Measurements from ENCODE around the gene VAMP5. TPM values are rescaled to one million over a fixed set of nuclear protein-coding genes. Genes with fewer than 3 reads are reported as not detected.

The VAMP5 gene
- total RNA-seq, 6 donors from 2014 or later: 20.5 to 105 (median 44.0) TPM

GRCh38 chr2:85582492-85582891 lies 1.7 kb upstream of the VAMP5 start:
- H3K9me3 ChIP-seq: no peaks in the 10 kb centered on the region
- H3K27me3 ChIP-seq: no peaks in the 10 kb centered on the region
- H3K4me1 ChIP-seq: peaks cover 78 to 92% (median 89%) of the 10 kb centered on the region in 4 donors
- 52 to 74% methylated on average over 1 of the region's 1 CpG for WGBS, 2 donors
- peak overlapping the region; percentile 89 to 97 (median 96) for H3K27ac ChIP-seq
- DNase-seq (no peak), ATAC-seq (ENCODE audit: low FRiP score in 2 of 2) (no peak)
- H3K4me3 ChIP-seq: no peak overlapping the region
- TF ChIP-seq, protein P1, sequence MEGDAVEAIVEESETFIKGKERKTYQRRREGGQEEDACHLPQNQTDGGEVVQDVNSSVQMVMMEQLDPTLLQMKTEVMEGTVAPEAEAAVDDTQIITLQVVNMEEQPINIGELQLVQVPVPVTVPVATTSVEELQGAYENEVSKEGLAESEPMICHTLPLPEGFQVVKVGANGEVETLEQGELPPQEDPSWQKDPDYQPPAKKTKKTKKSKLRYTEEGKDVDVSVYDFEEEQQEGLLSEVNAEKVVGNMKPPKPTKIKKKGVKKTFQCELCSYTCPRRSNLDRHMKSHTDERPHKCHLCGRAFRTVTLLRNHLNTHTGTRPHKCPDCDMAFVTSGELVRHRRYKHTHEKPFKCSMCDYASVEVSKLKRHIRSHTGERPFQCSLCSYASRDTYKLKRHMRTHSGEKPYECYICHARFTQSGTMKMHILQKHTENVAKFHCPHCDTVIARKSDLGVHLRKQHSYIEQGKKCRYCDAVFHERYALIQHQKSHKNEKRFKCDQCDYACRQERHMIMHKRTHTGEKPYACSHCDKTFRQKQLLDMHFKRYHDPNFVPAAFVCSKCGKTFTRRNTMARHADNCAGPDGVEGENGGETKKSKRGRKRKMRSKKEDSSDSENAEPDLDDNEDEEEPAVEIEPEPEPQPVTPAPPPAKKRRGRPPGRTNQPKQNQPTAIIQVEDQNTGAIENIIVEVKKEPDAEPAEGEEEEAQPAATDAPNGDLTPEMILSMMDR (IDR thresholded peaks at IDR 0.05): no peak
- peaks cover 0 to 20% (median 10%) of the 10 kb centered on the region in 4 donors for H3K36me3 ChIP-seq

DNA sequence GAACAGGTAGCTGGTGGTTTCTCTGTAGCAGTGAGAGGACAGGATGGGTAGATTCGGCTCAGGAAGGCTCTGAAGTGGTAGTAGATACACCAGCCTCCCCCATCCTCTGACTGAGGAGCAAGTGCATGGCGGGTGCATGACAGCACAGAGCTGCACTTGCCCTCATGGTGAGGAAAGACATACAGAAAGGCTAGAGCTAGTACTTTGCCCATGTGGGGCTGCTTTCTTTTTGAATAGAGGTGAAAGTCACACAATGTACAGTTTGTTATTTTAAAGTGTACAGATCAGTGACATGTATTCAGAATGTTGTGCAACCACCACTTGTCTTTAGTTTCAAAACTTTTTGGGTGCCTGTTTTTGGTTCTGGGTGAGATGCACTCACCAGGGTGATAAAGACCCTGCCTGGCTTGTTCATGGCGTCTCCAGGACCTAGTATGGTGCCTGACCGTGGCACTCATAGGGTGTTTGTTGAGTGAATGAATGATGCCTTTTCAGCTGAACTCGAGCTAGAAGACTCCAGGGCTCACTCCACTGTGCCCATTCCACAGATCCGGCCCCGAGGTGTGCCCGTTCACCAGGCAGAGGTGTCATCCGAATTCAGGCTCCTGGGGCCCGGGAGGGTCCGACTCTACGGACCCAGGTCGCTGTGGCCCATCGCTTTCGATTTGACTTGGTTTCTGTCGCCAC lies 421 bp upstream of the VAMP5 start:
- DNase-seq: no peak
- WGBS, 2 donors: 29 to 49% methylated on average over 6 to 16 of the region's 16 CpGs
- Histone ChIP-seq H3K4me1 (peaks cover 78 to 93% (median 91%) of the 10 kb centered on the region in 4 donors), H3K27me3 (no peaks in the 10 kb centered on the region), H3K9me3 (no peaks in the 10 kb centered on the region), H3K27ac (peak overlapping the region; percentile 89 to 97 (median 96)), H3K4me3 (peak overlapping the region; percentile 49 to 69 (median 61)), H3K36me3 (peaks cover 0 to 20% (median 10%) of the 10 kb centered on the region in 4 donors)
- no peak for TF ChIP-seq EP300 (IDR thresholded peaks at IDR 0.05)
- TF ChIP-seq POLR2AphosphoS5 (IDR thresholded peaks at IDR 0.05): no peak
- TF ChIP-seq, protein P1 (IDR thresholded peaks at IDR 0.05): no peak
- no peak for TF ChIP-seq POLR2A (IDR thresholded peaks at IDR 0.05)
- no peak for ATAC-seq (ENCODE audit: low FRiP score in 2 of 2)

DNA sequence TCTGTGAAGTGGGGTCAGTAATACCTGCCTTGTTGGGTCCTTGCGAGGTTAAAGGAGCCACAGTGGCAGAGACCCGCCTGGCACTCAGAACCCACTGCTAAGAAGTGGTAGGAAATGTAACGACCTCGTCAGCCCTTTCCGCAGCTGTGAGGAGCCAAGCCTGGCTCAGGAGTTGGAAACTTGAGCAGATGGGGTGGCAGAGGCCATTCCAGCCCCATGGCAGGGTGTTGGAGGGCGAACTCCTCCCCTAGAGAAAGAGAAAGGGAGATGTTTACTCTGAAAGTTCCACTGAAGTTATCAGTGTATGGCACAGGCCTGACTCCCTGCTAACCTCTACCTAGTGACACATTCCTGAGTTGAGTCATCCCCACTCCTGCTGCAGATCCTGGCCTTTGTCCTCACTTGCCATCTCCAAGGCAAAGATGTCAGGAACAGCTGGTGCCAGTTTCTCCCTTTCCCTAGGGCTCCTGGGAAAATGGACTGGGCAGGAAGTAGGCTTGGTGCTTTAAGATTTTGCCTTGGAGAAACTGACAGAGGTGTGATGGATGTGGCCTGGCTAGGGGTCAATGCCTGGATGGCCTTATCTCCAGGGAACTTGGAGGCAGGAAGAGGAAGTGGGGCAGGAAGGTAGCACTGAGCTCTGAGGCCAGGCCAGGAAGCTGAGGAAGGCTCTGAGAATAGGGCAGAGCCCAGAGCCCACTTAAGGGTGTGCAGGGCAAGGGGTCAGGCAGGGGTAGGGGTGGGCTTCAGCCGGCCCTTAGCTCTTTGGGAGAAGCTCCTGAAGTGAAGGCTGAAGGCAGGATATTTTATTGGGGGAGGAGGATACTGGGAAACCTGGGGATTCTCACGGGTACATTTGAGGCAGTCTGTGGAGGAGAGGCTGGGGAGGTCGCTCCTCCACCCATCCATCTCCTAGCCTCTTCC lies 888 bp downstream of the VAMP5 start:
- H3K36me3 ChIP-seq: peaks cover 0 to 20% (median 9%) of the 10 kb centered on the region in 4 donors
- no peaks in the 10 kb centered on the region for H3K9me3 ChIP-seq
- WGBS, 2 donors: 24 to 36% methylated on average over 8 to 9 of the region's 9 CpGs
- peak overlapping the region; percentile 49 to 69 (median 61) for H3K4me3 ChIP-seq
- H3K27ac ChIP-seq: peak overlapping the region; percentile 89 to 97 (median 96)
- ATAC-seq (ENCODE audit: low FRiP score in 2 of 2) (peak; percentile 61 to 76), DNase-seq (peak in 1 of 2 donors; percentile 60)
- peak in 2 of 4 donors; percentile 48 to 64 for TF ChIP-seq EP300 (IDR thresholded peaks at IDR 0.05)
- TF ChIP-seq, protein P1 (IDR thresholded peaks at IDR 0.05): no peak
- TF ChIP-seq POLR2AphosphoS5 (IDR thresholded peaks at IDR 0.05): peak; percentile 88 to 92
- peaks cover 78 to 93% (median 91%) of the 10 kb centered on the region in 4 donors for H3K4me1 ChIP-seq
- H3K27me3 ChIP-seq: no peaks in the 10 kb centered on the region

DNA sequence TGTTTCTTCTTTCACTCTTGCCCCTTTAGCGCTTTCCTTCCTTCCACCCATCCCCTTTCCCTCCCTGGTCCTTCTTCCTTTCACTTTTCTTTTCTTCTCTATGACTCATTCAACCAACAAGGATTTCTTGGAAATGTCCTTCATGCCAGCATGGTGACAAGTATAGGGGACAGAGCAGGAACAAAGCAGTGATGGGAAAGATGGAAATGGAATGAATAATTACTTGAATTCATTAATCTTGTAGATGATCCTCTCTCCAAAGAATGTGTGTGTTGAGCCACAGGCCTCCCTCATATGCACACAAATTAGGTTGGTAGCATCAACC lies 1.5 kb downstream of the VAMP5 start:
- Histone ChIP-seq H3K27ac (peak overlapping the region; percentile 89 to 97 (median 96)), H3K4me3 (peak overlapping the region in 3 of 4 donors; percentile 59 to 69 (median 63)), H3K27me3 (no peaks in the 10 kb centered on the region), H3K9me3 (no peaks in the 10 kb centered on the region), H3K36me3 (peaks cover 0 to 20% (median 9%) of the 10 kb centered on the region in 4 donors), H3K4me1 (peaks cover 81 to 93% (median 91%) of the 10 kb centered on the region in 4 donors)
- peak in 1 of 2 donors; percentile 15 for ATAC-seq (ENCODE audit: low FRiP score in 2 of 2)
- no peak for DNase-seq
- 34 to 36% methylated on average over 1 of the region's 1 CpG for WGBS, 2 donors
- TF ChIP-seq, protein P1 (IDR thresholded peaks at IDR 0.05): no peak
- TF ChIP-seq POLR2A (IDR thresholded peaks at IDR 0.05) (no peak), EP300 (IDR thresholded peaks at IDR 0.05) (peak in 3 of 4 donors; percentile 79 to 90 (median 89)), POLR2AphosphoS5 (IDR thresholded peaks at IDR 0.05) (peak in 1 of 2 donors; percentile 94)
